ENCODE measurements around the gene MAP2K5. TPM values are rescaled to one million over a fixed set of nuclear protein-coding genes. Genes with fewer than 3 reads are reported as not detected.

Gene MAP2K5
- total RNA-seq, 1 experiment from 2014 or later, result 3.8 TPM

DNA sequence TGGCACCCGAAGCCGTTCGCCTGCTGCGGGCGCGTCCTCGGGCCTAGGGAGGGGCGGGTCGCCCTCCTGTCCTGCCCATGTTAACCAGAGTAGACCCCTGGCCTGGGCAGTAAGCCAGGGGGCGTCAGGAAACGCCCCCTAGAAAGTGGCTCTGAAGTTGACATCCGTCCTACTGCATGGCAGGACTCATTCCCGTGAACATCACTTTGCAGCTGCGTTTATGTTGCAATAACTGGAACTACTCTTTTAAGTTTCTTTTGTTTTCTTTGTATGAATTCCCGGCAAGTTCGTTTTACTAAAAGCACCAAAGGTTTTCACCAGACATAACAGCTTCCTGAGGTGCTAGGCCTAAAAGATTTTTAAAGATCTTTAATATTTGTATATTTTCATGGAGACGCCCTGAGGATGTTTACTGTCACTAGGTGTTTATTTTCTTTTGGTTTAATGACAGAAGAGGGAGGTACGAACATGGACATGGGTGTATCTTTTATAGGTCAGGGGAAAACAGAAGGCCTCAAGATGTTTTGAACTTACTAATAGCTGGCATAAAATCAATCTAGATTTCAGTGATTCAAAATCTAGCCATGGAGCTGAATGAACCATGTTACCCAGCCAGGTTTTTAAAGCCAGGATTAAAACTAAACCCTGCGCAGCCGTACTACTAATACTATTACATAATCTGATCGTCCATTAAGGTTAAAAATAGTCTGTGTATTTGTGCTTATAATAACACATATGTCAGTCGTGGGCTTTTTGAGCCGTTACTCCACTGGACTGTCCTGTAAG, 20.5 kb upstream of the MAP2K5 start:
- peak; percentile 49 for DNase-seq (ENCODE audit: low spot score)

DNA sequence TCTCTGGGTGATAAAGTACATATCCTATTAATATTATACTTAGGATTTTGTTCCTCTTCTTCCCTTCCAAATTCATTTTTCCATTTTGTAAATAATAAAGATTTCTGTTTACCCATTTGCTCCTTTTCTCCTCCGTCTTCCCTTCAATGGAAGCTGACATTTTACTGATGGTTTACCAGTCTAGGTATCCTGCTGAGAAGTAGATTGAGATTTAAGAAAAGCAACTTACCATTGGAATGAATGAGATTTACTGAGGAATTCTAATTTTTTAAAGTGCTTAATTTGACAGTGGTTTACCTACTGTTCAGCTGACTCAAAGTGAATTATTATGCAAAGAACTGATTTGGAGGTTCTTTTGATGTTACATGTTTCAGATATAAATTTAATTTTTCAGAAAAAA, 19.2 kb upstream of the MAP2K5 start:
- DNase-seq (ENCODE audit: low spot score), result no peak

DNA sequence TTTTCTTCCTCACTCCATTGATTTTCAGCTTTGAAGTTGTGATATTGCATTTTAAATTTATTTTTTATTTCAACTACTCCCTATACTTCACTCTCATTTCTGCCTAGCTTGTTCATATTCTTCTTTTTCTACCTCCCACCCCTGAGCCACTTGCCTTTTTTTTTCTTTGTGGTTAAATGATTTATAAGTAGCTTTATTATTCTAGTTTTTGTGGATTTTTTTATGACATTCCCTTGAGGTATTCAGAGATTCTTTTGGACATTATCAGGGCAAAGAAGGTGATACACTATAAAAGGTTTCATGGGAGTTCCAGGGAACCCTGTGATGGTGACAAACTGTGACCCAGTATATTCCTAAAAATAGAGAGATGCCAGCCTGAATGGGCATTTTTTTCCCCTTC, 18.3 kb upstream of the MAP2K5 start:
- no peak for DNase-seq (ENCODE audit: low spot score)

DNA sequence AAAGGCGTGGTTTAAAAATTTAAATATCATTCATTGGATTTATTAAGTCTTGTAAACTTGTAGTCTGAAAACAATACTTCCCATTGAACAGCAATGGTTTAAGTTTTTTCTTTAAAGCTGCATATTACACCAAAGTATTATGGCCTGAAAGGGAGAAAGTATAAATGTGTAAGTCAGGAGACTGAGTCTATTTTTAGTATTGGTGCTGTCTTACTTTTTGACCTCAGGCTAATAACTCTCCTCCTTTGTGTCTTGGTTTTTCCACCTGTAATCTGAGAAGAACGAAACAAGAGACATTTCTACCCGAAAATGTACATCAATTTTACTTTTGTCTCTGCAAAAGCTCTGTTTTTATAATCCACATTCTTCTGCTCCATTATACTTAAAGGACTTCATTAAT, 14.0 kb upstream of the MAP2K5 start:
- no peak for DNase-seq (ENCODE audit: low spot score)

DNA sequence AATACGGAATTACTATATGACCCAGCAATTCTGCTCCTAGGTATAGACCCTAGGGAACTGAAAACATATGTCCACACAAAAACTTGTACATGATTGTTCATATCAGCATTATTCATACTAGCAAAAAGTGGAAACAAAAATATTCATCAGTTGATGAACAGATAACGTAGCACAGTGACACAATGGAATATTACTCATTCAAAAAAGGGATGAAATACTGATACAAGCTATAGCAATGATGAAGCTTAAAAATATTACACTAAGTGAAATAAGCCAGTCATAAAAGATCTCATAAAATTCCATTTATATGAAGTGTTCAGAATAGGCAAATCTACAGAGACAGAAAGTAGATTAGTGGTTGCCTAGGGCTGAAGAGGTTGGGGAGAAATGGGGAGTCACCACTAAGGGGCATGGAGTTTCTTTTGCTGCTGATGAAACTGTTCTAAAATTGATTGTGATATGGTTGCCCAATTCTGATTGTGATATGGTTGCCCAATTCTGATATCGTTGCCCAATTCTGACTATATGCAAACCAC, 11.1 kb upstream of the MAP2K5 start:
- no peak for DNase-seq (ENCODE audit: low spot score)

DNA sequence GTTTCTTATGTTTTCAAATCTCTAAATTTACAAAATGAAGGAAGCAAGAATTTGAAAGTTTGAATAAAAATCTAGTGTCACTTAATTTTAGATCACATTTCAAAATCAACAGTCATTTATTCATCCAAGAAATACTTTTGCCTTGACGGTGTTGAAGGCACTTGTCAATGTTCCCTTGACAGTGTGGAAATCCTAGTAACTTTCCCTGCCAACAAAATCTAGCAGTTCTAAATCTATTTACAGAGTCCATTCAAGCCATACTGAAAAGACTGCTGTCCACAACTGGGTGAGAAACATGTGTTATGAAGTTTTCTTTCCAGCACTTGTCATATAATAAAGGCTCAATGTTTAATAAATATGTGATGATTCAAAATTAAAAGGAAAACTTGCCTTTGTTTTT, 8.6 kb upstream of the MAP2K5 start:
- DNase-seq (ENCODE audit: low spot score), result no peak

DNA sequence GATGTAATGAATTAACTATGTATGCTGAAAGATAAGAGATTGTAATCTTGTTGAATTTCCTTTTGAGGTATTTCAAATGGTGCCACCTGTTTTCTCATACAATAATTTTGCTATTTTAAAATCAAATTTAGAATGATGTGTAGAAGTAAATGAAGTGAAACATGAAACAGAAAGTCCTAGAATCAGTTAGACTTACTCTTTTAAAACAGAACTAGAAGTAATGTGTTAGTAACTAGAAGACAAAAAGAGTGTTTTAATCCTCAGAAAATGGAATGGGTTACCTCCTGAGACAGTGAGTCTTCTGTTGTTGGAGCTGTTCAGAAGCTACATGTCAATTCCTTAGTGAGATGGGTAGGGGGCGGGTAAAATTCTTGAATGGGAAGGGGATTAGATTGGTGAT, 8.1 kb upstream of the MAP2K5 start:
- no peak for DNase-seq (ENCODE audit: low spot score)

DNA sequence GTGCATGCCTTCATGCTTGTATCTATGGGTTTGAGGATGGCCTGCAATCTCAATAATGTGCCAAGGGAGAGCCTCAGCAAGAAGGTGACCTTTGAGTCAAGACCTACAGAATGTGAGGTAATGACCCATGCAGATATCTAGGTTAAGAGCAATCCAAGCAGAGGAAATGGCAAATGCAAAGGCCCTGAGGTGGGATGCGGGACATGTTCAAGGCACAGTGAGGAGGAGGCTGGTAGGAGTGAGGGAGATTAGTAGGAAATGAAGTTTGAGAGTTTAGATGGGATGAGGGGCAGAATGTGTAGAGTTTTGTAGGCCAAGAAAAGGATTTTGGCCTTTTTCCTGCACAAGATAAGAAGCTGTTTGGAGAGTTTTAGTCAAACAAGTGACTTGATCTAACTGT, 4.7 kb upstream of the MAP2K5 start:
- DNase-seq (ENCODE audit: low spot score), result no peak

DNA sequence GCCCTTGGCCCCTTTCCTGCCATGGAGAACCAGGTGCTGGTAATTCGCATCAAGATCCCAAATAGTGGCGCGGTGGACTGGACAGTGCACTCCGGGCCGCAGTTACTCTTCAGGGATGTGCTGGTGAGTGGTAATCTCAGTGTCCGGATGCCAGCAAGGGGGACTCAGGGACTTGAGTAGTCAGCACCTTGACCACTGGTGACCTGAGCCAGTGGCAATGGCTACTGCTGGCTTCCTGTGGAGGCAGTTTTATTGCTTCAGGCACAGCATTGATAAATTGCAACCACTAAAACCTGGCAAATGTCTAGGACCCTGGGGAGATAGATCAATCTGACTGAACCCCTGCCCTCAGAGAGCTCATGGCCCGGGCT, 830 bp downstream of the MAP2K5 start:
- DNase-seq (ENCODE audit: low spot score), result no peak

DNA sequence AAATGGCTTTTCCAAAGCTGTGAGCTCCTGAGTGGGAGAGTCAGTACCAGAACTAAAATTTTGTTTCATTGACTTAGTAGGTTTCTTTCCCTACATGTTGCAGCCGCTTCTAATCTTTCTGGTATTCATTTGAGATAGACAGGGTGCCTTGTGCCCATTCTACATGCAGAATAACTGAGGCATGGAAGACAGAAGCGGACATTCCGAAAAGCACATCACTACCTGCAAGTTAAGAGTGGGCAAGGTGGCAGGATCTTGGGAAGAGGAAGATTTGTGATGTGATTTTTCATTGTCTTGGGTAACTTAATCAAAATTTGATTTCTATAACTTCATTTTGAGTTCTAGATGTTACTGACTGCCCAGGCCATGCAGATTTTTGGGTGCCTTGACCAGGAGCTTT, 2.0 kb downstream of the MAP2K5 start:
- DNase-seq (ENCODE audit: low spot score), result no peak

DNA sequence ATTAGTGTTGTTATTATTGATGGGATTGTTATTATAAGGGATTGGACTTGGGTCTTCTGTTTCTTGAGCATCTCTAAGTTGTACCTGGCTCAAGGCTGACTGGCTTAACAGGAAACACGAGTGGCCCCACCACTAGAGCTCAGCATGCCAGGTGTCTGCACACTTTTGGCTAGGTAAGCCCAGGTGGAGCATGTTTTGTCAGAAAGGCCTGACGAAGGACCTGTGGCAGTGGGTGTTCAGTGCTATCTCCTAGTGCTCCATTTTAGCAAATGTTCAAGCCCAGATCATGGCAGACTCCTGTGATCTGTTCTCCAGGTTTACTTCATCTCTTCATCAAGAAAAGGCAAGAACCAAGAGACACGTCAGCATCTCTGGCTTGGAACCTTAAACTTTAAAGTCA, 3.4 kb downstream of the MAP2K5 start:
- DNase-seq (ENCODE audit: low spot score), result no peak

DNA sequence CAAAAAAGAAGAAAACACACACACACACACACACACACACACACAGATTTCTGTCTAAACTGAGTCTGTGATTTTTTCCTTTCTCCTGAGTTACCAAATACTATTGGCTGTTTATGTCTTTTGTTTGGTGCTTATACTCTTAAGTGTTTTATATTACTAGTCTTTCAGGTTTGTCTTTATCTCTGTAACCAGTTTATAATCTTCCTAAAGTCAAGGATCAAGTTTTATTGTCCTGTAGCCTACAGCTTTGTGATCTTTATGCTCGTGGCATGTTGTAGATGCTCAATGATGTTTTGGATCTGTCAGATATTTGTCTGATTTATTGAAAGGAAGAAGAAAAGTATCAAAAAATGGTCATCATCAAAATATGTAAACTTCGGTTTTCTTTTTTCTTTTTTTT, 4.6 kb downstream of the MAP2K5 start:
- no peak for DNase-seq (ENCODE audit: low spot score)

DNA sequence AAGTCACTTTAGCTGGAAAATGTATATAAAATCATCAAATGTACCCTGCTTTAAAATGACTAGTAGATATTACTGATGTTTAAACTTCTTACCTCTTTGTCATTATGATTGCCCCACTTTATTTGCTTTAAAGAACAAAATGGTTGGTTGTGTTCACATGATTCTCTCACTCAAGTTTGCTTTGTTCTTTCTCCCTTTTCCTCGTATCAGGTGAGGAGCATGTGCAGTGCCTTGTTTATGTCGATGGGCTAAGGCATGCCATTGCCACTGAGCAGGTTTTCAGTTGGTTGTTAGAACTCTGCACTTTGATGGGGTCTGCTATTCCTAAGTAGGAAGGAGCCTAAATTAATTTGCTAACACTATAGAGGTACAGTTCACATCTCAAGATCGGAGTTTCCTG, 5.3 kb downstream of the MAP2K5 start:
- DNase-seq (ENCODE audit: low spot score), result no peak

DNA sequence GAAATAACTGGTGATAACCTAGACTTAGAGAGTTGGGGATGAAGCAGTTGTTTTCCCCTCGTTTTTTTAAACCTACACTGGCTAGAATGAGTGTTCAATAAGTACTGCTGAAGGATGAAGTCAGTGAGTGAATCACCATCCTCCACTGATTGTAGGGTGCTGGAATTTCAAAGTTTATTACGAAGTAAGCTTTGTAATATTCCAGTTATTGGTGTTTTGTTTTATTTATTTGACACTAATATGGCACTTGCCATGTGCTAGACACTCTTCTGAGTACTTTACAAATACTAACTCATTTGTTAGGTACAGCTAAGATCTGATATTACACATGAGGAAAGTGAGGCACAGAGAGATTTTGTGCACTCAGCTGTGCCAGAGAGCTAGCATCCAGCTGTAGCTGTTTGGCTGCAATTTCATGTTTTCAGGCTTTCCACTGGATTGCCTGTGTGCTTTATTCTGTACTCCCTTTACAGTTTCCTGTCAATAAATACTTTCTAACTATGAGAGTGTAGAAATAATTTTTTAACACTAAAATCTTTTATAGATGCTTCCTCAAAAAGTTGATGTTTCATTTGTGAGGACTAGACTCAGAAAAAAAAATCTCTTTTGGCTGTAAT, 5.8 kb downstream of the MAP2K5 start:
- no peak for DNase-seq (ENCODE audit: low spot score)

DNA sequence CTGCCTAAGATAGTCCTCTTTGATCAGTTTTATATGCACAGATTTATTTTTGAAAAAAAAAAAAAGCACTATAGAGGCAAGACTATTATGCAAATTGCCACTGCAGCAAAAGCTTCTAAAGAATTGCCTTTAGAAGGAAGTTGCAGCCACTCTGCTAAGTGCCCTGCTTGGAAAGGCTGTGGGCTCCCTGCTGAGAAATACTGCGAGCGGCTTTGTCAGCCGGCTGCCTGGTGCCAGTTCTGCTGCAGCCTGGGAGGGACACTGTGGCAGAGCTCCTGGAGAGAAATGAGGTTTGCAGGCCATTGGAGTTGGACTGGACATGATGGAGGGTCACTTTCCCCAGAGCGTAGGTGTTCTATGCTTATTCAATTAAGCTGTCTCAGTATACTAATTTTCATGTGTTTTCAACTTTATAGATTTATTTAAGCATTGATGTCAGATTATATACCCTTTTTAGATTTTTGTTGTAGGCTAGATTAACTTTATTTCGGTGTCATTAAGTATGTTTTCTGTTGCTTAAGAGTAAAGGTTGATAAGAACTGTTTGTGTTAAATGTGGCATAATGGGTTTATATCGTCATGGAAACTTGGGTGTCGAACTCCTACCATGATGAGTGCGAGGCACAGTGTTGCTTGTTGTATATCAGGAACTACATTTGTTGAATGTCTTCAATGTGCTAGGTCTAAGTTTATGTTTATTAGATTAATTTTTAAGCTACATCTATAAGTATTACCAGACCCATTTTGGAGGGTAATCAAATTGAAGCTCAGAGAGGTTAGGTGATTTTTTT, 6.6 kb downstream of the MAP2K5 start:
- DNase-seq (ENCODE audit: low spot score), result no peak

DNA sequence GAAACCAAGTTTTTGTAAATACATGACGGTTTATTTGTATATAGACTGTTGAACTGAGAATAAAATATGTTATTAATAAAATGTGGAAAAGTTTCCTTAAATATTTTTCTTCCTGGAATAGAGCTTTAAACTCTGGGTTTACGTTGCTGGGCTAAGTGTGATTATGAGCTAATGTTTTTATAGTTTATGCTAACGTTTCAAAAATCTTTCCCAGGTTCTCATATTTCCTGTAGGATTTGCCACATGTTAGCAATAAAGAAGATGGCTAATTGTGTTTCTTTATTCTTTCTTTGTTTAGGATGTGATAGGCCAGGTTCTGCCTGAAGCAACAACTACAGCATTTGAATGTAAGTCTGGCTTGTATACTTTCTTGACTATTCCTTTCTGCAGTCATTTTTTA, 7.2 kb downstream of the MAP2K5 start:
- no peak for DNase-seq (ENCODE audit: low spot score)

DNA sequence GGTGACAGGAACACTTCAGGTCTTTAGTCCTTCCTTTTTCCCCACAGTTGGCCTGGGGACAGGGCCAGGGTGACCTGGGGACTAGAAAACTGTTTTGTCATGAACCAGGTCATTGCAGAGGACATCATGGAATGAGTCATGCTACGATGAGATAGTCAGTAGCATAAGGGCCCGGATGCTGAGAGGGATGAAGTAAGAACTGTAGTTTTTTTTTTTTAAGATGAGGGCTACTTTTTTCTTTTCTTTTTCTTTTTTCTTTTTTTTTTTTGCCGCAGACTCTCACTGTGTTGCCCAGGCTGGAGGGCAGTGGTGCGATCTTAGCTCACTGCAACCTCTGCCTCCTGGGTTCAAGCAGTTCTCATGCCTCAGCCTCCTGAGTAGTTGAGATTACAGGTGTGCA, 8.0 kb downstream of the MAP2K5 start:
- no peak for DNase-seq (ENCODE audit: low spot score)

DNA sequence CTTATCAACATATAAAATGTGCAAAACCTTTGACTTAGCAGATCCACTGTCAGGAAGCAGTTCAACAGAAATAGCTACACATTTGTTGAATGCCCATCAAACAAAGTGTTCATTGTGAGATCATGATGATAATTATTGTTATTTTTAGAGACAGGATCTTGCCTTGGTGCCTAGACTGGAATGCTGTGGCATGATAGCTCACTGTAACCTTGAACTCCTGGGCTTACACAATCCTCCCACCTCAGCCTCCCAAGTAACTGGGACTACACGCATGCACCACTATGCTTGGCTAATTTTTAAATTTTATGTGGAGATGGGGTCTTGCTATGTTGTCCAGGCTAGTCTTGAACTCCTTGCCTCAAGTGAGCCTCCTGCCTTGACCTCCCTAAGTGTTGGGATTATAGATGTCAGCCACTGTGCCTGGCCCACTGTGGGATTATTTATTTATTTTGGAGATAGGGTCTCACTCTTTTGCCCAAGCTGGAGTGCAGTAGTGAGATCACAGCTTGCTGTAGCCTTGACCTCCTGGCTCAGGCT, 8.8 kb downstream of the MAP2K5 start:
- no peak for DNase-seq (ENCODE audit: low spot score)

DNA sequence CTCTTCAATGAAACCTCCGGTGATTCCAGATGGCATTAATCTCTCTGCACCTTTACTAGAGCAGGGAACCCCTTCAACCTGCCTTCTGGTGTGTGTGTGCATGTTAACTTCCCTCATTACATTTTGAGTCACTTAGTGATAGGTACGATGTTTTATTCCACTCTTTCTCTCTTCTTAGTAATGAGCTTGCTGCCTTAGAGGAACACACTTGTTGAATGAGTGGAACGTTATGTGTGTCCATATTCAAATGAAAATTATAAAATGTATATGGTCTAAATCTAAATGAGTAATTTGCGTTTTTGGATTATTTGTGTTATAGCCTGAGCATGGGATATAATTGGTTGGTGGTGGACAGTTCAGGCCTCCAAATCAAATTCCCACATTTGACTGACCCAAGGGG, 12.1 kb downstream of the MAP2K5 start:
- no peak for DNase-seq (ENCODE audit: low spot score)

DNA sequence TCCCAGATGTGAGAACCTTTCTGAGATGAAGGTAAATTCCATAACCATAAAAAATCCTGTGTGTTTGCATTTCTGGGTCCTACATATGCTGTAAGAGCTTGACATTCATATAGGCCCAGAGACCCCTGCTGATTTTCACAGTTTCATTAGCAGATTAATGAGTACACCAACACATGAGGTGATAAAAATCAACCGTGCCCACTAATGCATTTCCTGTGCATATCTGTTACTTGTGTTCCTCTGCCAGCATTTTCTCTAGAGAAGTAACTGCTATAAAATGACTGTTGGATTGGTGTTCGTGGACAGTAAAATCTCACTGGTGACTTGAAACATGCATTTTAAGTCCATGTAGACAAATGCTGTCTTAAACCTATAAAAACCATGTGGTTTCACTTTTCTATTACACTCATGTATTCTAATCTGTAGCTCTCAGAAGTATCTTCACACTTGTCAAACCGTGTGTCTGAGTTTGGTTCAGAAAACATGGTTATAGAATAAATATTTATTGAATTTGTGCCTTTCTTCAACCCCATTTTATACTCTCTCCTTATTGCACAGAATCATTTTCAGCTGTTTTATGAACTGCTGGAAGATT, 14.6 kb downstream of the MAP2K5 start:
- no peak for DNase-seq (ENCODE audit: low spot score)

DNA sequence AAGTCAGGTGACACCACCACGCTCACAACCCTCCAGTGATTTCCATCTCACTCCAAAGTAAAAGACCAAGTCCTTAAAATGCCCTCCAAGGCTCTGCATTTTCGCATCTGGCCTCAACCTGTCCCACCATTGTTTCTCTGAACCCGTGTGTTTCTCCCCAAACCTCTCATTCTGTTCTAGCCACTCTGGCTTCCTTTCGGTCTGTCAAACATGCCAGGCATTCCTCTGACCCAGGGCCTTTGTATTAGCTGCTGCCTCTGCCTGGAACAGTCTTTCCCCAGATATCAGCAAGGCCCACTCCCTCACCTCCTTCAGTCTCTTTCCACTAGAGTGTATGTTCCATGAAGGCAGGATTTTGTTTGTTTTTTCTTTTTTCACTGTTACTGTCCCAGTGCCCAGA, 16.0 kb downstream of the MAP2K5 start:
- no peak for DNase-seq (ENCODE audit: low spot score)

DNA sequence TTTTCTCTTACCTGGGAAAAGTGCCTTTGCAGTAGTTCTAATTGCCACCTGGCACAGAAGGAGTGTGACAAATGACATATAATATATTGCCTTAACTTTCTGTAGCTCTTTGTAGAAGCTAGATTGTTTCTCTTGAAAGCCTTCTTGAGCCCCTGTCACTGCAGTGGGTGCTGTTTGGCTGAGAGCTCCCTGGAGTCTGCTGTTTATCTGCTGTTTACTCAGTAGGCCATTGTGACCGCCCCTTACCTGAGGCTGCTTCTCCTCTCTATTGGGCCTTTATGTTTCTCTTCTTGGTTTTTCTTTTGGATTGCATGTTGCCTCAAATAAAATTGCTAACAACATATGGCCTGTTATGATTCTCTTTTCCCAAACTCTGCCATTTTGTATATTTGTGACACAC, 16.7 kb downstream of the MAP2K5 start:
- no peak for DNase-seq (ENCODE audit: low spot score)

All from HT-29 (cell line).